Hematopoietic multipotent progenitor cell treated with erythropoietin and hydrocortisone succinate and interleukin-3 and kit ligand, for 15 days (in vitro differentiated cells): ENCODE results near the gene TENM3.

ENCODE experiments used
- DNase-seq: peaks from one replicate; pipeline ENCODE4 v3.0.0-alpha.2; 2015; ENCODE audit warnings: low spot score

The TENM3 gene

GRCh38 chr4:182628544-182628943 is 385.3 kb downstream of the TENM3 start:
- DNase-seq = no peak

GRCh38 chr4:182629096-182629495 is 385.9 kb downstream of the TENM3 start:
- DNase-seq = no peak

- no peak for DNase-seq
Measured at GRCh38 chr4:182640491-182640890, 397.3 kb downstream of the TENM3 start.

GRCh38 chr4:182640932-182641331 is 397.7 kb downstream of the TENM3 start:
- no peak for DNase-seq

- DNase-seq = no peak
Measured at GRCh38 chr4:182642831-182643230, 399.6 kb downstream of the TENM3 start.

- no peak for DNase-seq
Measured at GRCh38 chr4:182643801-182644682, 400.8 kb downstream of the TENM3 start.

GRCh38 chr4:182644683-182645050 is 401.5 kb downstream of the TENM3 start:
- DNase-seq = no peak

GRCh38 chr4:182645511-182645910 is 402.3 kb downstream of the TENM3 start:
- DNase-seq = no peak

- DNase-seq = no peak
Measured at GRCh38 chr4:182647646-182648300, 404.6 kb downstream of the TENM3 start.

GRCh38 chr4:182648766-182649165 is 405.6 kb downstream of the TENM3 start:
- no peak for DNase-seq

- DNase-seq = no peak
Measured at GRCh38 chr4:182649698-182650477, 406.7 kb downstream of the TENM3 start.

- DNase-seq = no peak
Measured at GRCh38 chr4:182653596-182653995, 410.4 kb downstream of the TENM3 start.

GRCh38 chr4:182655340-182655739 is 412.1 kb downstream of the TENM3 start:
- DNase-seq = no peak

- DNase-seq = no peak
Measured at GRCh38 chr4:182662551-182662950, 419.3 kb downstream of the TENM3 start.

- DNase-seq = no peak
Measured at GRCh38 chr4:182671231-182671630, 428.0 kb downstream of the TENM3 start.

- DNase-seq = no peak
Measured at GRCh38 chr4:182671749-182672148, 428.5 kb downstream of the TENM3 start.

- no peak for DNase-seq
Measured at GRCh38 chr4:182678590-182678989, 435.4 kb downstream of the TENM3 start.

GRCh38 chr4:182679533-182679932 is 436.3 kb downstream of the TENM3 start:
- DNase-seq = no peak

- DNase-seq = no peak
Measured at GRCh38 chr4:182680234-182680653, 437.0 kb downstream of the TENM3 start.

GRCh38 chr4:182683661-182684060 is 440.5 kb downstream of the TENM3 start:
- DNase-seq = no peak

GRCh38 chr4:182684796-182685195 is 441.6 kb downstream of the TENM3 start:
- DNase-seq = no peak

GRCh38 chr4:182688081-182688480 is 444.9 kb downstream of the TENM3 start:
- DNase-seq = no peak

- no peak for DNase-seq
Measured at GRCh38 chr4:182694551-182694950, 451.3 kb downstream of the TENM3 start.
